B cell (primary cell): Measurements from ENCODE around the gene LRCOL1. TPM values are rescaled to one million over a fixed set of nuclear protein-coding genes. Genes with fewer than 3 reads are reported as not detected.

ENCODE experiments used
- ATAC-seq: fragments of 200-7000 bp; cut with Tn5 transposase; one replicate; pipeline ENCODE4 v1.10.0; 2021; ENCODE audit warnings: low read depth, mild to moderate bottlenecking, moderate number of reproducible peaks, moderate library complexity
- CTCF ChIA-PET: fragments of 350-600 bp; sonication (Branson Sonifier 250); formaldehyde crosslinking; loops from one replicate; lab custom pipeline; 2021; ENCODE audit warnings: antibody characterized with exemption, inconsistent platforms; lab: Charles Lee
- POLR2A ChIA-PET: fragments of 350-600 bp; sonication (Branson Sonifier 250); formaldehyde crosslinking; loops from one replicate; lab custom pipeline; 2021; ENCODE audit warnings: antibody characterized with exemption; lab: Charles Lee
- DNase-seq: peaks from one replicate; pipeline ENCODE4 v3.0.0; 2013
- H2AFZ ChIP-seq: 2 replicates; pipeline ENCODE4 v1.6.1; 2012; ENCODE audit warnings: mild to moderate bottlenecking, low read depth, low read length; ENCODE audit not compliant: insufficient read depth, poor library complexity, severe bottlenecking
- H3K27ac ChIP-seq, 2 donors: 1 replicate in 1 of 2; 2 replicates in 1 of 2; pipeline ENCODE4 v1.5.1; 2012 to 2013; ENCODE audit warnings: low read length in 2 of 2, mild to moderate bottlenecking in 2 of 2, moderate library complexity in 1 of 2
- H3K27me3 ChIP-seq, 4 experiments: fragments of 200-600 bp in 1 of 4; sonication (generic) in 1 of 4; replicated peaks in 1 of 4; 1 replicate in 2 of 4; 2 replicates in 2 of 4; pipeline versions ENCODE4 v1.6.1 to v1.7.0; 2013 to 2016; ENCODE audit warnings: low read length in 3 of 4, mild to moderate bottlenecking in 2 of 4, mixed read lengths in 1 of 4, moderate library complexity in 1 of 4; ENCODE audit not compliant: insufficient read depth in 4 of 4, control insufficient read depth in 3 of 4; ENCODE audit errors: control extremely low read depth in 1 of 4
- H3K36me3 ChIP-seq, 2 experiments: replicated peaks in 1 of 2; 1 replicate in 1 of 2; 2 replicates in 1 of 2; pipeline versions ENCODE4 v1.6.1 to v1.7.1; 2013; ENCODE audit warnings: low read length in 1 of 2; ENCODE audit not compliant: insufficient read depth in 2 of 2, control insufficient read depth in 1 of 2; ENCODE audit errors: control extremely low read depth in 1 of 2, extremely low read depth in 1 of 2
- H3K4me1 ChIP-seq, 2 donors: fragments of 200-600 bp in 1 of 2; sonication (generic) in 1 of 2; 1 replicate in 1 of 2; 2 replicates in 1 of 2; pipeline versions ENCODE4 v1.5.1 to v1.6.1; 2013 to 2017; ENCODE audit warnings: low read length in 2 of 2; ENCODE audit not compliant: control insufficient read depth in 2 of 2, insufficient read depth in 2 of 2
- H3K4me2 ChIP-seq: replicated peaks from 2 replicates; pipeline ENCODE3; 2012; ENCODE audit warnings: mild to moderate bottlenecking, low read depth, low read length; ENCODE audit not compliant: poor library complexity, severe bottlenecking
- H3K4me3 ChIP-seq, 5 experiments: fragments of 200-600 bp in 1 of 5; sonication (generic) in 1 of 5; 1 replicate in 3 of 5; 2 replicates in 2 of 5; pipeline versions ENCODE4 v1.5.1 to v1.7.0; 2011 to 2016; ENCODE audit warnings: low read length in 4 of 5, mild to moderate bottlenecking in 4 of 5, low read depth in 2 of 5, control low read depth in 1 of 5, moderate library complexity in 1 of 5; ENCODE audit not compliant: insufficient read depth in 1 of 5; ENCODE audit errors: control extremely low read depth in 1 of 5, extremely low read depth in 1 of 5
- H3K79me2 ChIP-seq: fragments of 200-600 bp; sonication (generic); one replicate; pipeline ENCODE4 v1.6.0; 2016; ENCODE audit warnings: low read length; ENCODE audit not compliant: control insufficient read depth, insufficient read depth
- H3K9ac ChIP-seq: fragments of 200-600 bp; sonication (generic); 2 replicates; pipeline ENCODE4 v1.6.1; 2017; ENCODE audit warnings: mild to moderate bottlenecking, low read length, moderate library complexity
- H3K9me3 ChIP-seq, 3 donors: one replicate each; pipeline versions ENCODE4 v1.6.1 to v1.7.1; 2013; ENCODE audit warnings: low read length in 2 of 3; ENCODE audit not compliant: control insufficient read depth in 2 of 3, insufficient read depth in 1 of 3; ENCODE audit errors: control extremely low read depth in 1 of 3
- H4K20me1 ChIP-seq: 2 replicates; pipeline ENCODE4 v1.6.0; 2012; ENCODE audit warnings: mild to moderate bottlenecking, low read length; ENCODE audit not compliant: insufficient read depth, control insufficient read depth, poor library complexity, severe bottlenecking
- H3K27ac Mint-ChIP-seq: one replicate; pipeline ENCODE4 v1.8.0; 2021; ENCODE audit warnings: mixed read lengths
- H3K27me3 Mint-ChIP-seq: one replicate; pipeline ENCODE4 v1.8.0; 2021; ENCODE audit warnings: mixed read lengths
- H3K4me1 Mint-ChIP-seq: one replicate; pipeline ENCODE4 v1.8.0; 2021; ENCODE audit warnings: mixed read lengths
- H3K4me3 Mint-ChIP-seq: one replicate; pipeline ENCODE4 v1.8.0; 2021; ENCODE audit warnings: mixed read lengths
- H3K9me3 Mint-ChIP-seq: one replicate; pipeline ENCODE4 v1.8.0; 2022; ENCODE audit warnings: mixed read lengths; ENCODE audit not compliant: insufficient read depth
- EZH2 ChIP-seq: IDR thresholded peaks from 2 replicates; pipeline ENCODE4 v1.6.1; 2012; ENCODE audit warnings: borderline replicate concordance, low read depth, mild to moderate bottlenecking, moderate library complexity, low read length; ENCODE audit not compliant: insufficient read depth, poor library complexity, severe bottlenecking
- WGBS: methylation state at CpG from one replicate; pipeline ENCODE4 v1.1.5; 2013; ENCODE audit warnings: missing lambda C conversion rate; ENCODE audit not compliant: insufficient coverage; 5-methylcytosine and 5-hydroxymethylcytosine counted together
- intact Hi-C: fragments of 100-400 bp; cut with micrococcal nuclease; formaldehyde crosslinking; loops from one replicate; pipeline ENCODE4 v1.10.0; 2022
- polyA plus RNA-seq: library from polyadenylated mRNA; depleted of rRNA; stranded (reverse); fragments of >200 nt; gene quantifications from 2 replicates; pipeline ENCODE4 v1.2.3, GENCODE V29; 2012
- total RNA-seq, 2 donors: library from RNA; stranded (reverse); fragments of 120-200 nt in 1 of 2; gene quantifications; 1 replicate in 1 of 2; 2 replicates in 1 of 2; pipeline versions ENCODE4 v1.2.3 to v1.2.4, GENCODE V29; 2013 to 2022
- TF ChIP-seq, protein P1 (sequence below): fragments of 200-600 bp; IDR thresholded peaks from one replicate; pipeline ENCODE4 v1.8.0; 2022; ENCODE audit warnings: antibody characterized with exemption, mild to moderate bottlenecking

The LRCOL1 gene
- total and polyA plus RNA-seq, 2 donors (not counting 1 experiment from before 2014, with no cell fraction given), result not detected

GRCh38 chr12:132570635-132571034 is 39.7 kb downstream of the LRCOL1 start:
- peaks cover 47% of the 10 kb centered on the region for H4K20me1 ChIP-seq
- Mint-ChIP-seq H3K27me3 (no peaks in the 10 kb centered on the region), H3K9me3 (no peaks in the 10 kb centered on the region), H3K4me3 (no peak overlapping the region), H3K27ac (no peak overlapping the region), H3K4me1 (no peaks in the 10 kb centered on the region)
- ChIA-PET POLR2A (no interaction called here), CTCF (no interaction called here)
- DNase-seq (no peak), ATAC-seq (no peak)
- no peaks in the 10 kb centered on the region for H3K27me3 ChIP-seq
- H3K4me3 ChIP-seq, result no peak overlapping the region
- TF ChIP-seq, protein P1, sequence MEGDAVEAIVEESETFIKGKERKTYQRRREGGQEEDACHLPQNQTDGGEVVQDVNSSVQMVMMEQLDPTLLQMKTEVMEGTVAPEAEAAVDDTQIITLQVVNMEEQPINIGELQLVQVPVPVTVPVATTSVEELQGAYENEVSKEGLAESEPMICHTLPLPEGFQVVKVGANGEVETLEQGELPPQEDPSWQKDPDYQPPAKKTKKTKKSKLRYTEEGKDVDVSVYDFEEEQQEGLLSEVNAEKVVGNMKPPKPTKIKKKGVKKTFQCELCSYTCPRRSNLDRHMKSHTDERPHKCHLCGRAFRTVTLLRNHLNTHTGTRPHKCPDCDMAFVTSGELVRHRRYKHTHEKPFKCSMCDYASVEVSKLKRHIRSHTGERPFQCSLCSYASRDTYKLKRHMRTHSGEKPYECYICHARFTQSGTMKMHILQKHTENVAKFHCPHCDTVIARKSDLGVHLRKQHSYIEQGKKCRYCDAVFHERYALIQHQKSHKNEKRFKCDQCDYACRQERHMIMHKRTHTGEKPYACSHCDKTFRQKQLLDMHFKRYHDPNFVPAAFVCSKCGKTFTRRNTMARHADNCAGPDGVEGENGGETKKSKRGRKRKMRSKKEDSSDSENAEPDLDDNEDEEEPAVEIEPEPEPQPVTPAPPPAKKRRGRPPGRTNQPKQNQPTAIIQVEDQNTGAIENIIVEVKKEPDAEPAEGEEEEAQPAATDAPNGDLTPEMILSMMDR, result no peak
- TF ChIP-seq EZH2, result no peak
- no peaks in the 10 kb centered on the region for H3K9me3 ChIP-seq
- H3K79me2 ChIP-seq, result peaks cover 25% of the 10 kb centered on the region
- no peak overlapping the region for H2AFZ ChIP-seq
- WGBS, result 98% methylated on average over 26 of the region's 26 CpGs
- H3K36me3 ChIP-seq, result peaks cover 2 to 48% of the 10 kb centered on the region in 2 experiments
- no peak overlapping the region for H3K4me2 ChIP-seq
- intact Hi-C loops, result no loop called here
- no peak overlapping the region for H3K27ac ChIP-seq
- H3K4me1 ChIP-seq, result no peaks in the 10 kb centered on the region
- no peak overlapping the region for H3K9ac ChIP-seq

GRCh38 chr12:132569856-132570480 is 40.4 kb downstream of the LRCOL1 start:
- 97% methylated on average over 51 of the region's 55 CpGs for WGBS
- no peak overlapping the region for H3K9ac ChIP-seq
- TF ChIP-seq EZH2, result no peak
- TF ChIP-seq, protein P1, result no peak
- Mint-ChIP-seq H3K9me3 (no peaks in the 10 kb centered on the region), H3K4me3 (no peak overlapping the region), H3K27me3 (no peaks in the 10 kb centered on the region), H3K4me1 (no peaks in the 10 kb centered on the region), H3K27ac (no peak overlapping the region)
- no peak for ATAC-seq
- no peak overlapping the region for H3K27ac ChIP-seq
- no peaks in the 10 kb centered on the region for H3K9me3 ChIP-seq
- H3K79me2 ChIP-seq, result peaks cover 31% of the 10 kb centered on the region
- H3K27me3 ChIP-seq, result no peaks in the 10 kb centered on the region
- ChIA-PET POLR2A (no interaction called here), CTCF (interaction anchor here (1.2 kb wide), 1 partner anchor 45 kb away, joined by 4 read pairs; no protein-coding TSS in a partner anchor)
- H3K4me2 ChIP-seq, result no peak overlapping the region
- H3K4me3 ChIP-seq, result no peak overlapping the region
- DNase-seq, result no peak
- H4K20me1 ChIP-seq, result peaks cover 53% of the 10 kb centered on the region
- intact Hi-C loops, result no loop called here
- no peak overlapping the region for H2AFZ ChIP-seq
- no peaks in the 10 kb centered on the region for H3K4me1 ChIP-seq
- peaks cover 2 to 51% of the 10 kb centered on the region in 2 experiments for H3K36me3 ChIP-seq
